Spleen (tissue), 7 donors: ENCODE data around the gene TFAM.

ENCODE experiments used
- CTCF ChIP-seq, 11 experiments: fragments of 200-600 bp in 7 of 11; fragments of 450-650 bp in 4 of 11; sonication (generic) in 4 of 11; IDR thresholded peaks in 8 of 11; conservative IDR thresholded peaks in 3 of 11; 1 replicate in 7 of 11; 2 replicates in 4 of 11; pipeline versions ENCODE4 v1.4.0 to v1.8.0; 2016 to 2021; ENCODE audit warnings: antibody characterized with exemption in 11 of 11, inconsistent platforms in 4 of 11, mild to moderate bottlenecking in 1 of 11
- POLR2A ChIP-seq, 3 donors: fragments of 450-650 bp; IDR thresholded peaks; one replicate each; pipeline ENCODE4 v1.5.1; 2017; ENCODE audit warnings: antibody characterized with exemption in 3 of 3, mild to moderate bottlenecking in 1 of 3
- POLR2AphosphoS5 ChIP-seq, 3 donors: sonication (generic); formaldehyde crosslinking; IDR thresholded peaks; one replicate each; pipeline ENCODE4 v1.5.1; 2017; ENCODE audit warnings: antibody characterized with exemption in 3 of 3
- donor health status: DM: no; HTN: no; CAD: no; lungs with moderate emphysema.
- donor health status: DM: no; HTN: no; CAD: no.
- donor health status: DM: no; HTN: no; CAD: no.

DNA sequence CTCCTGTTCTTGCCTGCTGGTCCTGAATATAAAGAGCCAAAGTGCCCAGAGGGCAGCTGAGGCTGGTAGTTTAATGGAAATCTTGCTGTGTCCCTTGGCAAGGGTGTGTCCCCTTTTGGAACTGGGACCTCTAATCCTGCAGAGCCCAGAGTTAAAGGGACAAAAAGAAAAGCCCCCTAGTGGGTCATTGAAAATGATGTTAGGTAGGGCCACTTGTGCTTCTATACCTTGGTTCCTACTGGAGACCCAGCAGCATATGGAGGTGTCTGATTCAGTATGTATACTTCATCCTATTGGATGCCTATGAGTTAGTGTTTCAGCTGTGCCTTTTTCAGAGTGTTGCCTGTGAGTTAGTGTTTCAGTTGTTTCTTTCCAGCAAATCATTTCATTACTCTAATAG, 30.5 kb downstream of the TFAM start:
- no peak for TF ChIP-seq CTCF (IDR thresholded peaks at IDR 0.05 in 8 of 11, conservative IDR thresholded peaks at IDR 0.05 in 3 of 11)
- no peak for TF ChIP-seq POLR2AphosphoS5 (IDR thresholded peaks at IDR 0.05)
- no peak for TF ChIP-seq POLR2A (IDR thresholded peaks at IDR 0.05)
